Prostate gland (tissue), 2 donors: ENCODE results near the gene CLIC1. TPM values are rescaled to one million over a fixed set of nuclear protein-coding genes. Genes with fewer than 3 reads are reported as not detected.

Experiments used
- DNase-seq: peaks from one replicate; pipeline ENCODE4 v3.0.0-alpha.2; 2019; ENCODE audit warnings: low spot score
- H3K27ac ChIP-seq, 2 donors: fragments of 200-600 bp; sonication (generic); 2 replicates each; pipeline ENCODE4 v1.5.1; 2017 to 2019
- H3K27me3 ChIP-seq: fragments of 200-600 bp; sonication (generic); replicated peaks from 2 replicates; pipeline ENCODE4 v1.5.1; 2019; ENCODE audit not compliant: insufficient read depth
- H3K36me3 ChIP-seq, 2 donors: fragments of 200-600 bp; sonication (generic); 1 replicate in 1 of 2; 2 replicates in 1 of 2; pipeline versions ENCODE4 v1.5.1 to v1.8.1; 2017 to 2019
- H3K4me1 ChIP-seq: fragments of 200-600 bp; sonication (generic); replicated peaks from 2 replicates; pipeline ENCODE4 v1.5.1; 2019
- H3K4me3 ChIP-seq, 2 donors: fragments of 200-600 bp; sonication (generic); 2 replicates each; pipeline ENCODE4 v1.5.1; 2017 to 2019
- H3K9me3 ChIP-seq: fragments of 200-600 bp; sonication (generic); 2 replicates; pipeline ENCODE4 v1.5.1; 2017
- POLR2A ChIP-seq: fragments of 450-650 bp; IDR thresholded peaks from one replicate; pipeline ENCODE4 v1.6.1; 2016; ENCODE audit warnings: antibody characterized with exemption, mild to moderate bottlenecking
- POLR2AphosphoS5 ChIP-seq: sonication (generic); formaldehyde crosslinking; IDR thresholded peaks from one replicate; pipeline ENCODE4 v1.6.1; 2017; ENCODE audit warnings: antibody characterized with exemption
- WGBS: methylation state at CpG from one replicate; pipeline ENCODE4 v1.1.5; 2018; 5-methylcytosine and 5-hydroxymethylcytosine counted together
- intact Hi-C: fragments of 100-400 bp; cut with DNase I; formaldehyde crosslinking; loops from one replicate; pipeline ENCODE4 v1.14.2; 2022
- total RNA-seq, 2 donors: library from RNA; depleted of rRNA; stranded (reverse); fragments of >200 nt; gene quantifications; one replicate each; pipeline ENCODE4 v1.1.0, GENCODE V29; 2016
- TF ChIP-seq, protein P1 (sequence below), 4 experiments: fragments of 200-600 bp in 2 of 4; fragments of 450-650 bp in 2 of 4; sonication (generic) in 2 of 4; IDR thresholded peaks; 1 replicate in 3 of 4; 2 replicates in 1 of 4; pipeline ENCODE4 v1.5.1; 2016 to 2019; ENCODE audit warnings: antibody characterized with exemption in 4 of 4, mild to moderate bottlenecking in 2 of 4, moderate library complexity in 2 of 4

CLIC1 gene
- total RNA-seq, 2 donors from 2014 or later, result 224 to 331 TPM

DNA sequence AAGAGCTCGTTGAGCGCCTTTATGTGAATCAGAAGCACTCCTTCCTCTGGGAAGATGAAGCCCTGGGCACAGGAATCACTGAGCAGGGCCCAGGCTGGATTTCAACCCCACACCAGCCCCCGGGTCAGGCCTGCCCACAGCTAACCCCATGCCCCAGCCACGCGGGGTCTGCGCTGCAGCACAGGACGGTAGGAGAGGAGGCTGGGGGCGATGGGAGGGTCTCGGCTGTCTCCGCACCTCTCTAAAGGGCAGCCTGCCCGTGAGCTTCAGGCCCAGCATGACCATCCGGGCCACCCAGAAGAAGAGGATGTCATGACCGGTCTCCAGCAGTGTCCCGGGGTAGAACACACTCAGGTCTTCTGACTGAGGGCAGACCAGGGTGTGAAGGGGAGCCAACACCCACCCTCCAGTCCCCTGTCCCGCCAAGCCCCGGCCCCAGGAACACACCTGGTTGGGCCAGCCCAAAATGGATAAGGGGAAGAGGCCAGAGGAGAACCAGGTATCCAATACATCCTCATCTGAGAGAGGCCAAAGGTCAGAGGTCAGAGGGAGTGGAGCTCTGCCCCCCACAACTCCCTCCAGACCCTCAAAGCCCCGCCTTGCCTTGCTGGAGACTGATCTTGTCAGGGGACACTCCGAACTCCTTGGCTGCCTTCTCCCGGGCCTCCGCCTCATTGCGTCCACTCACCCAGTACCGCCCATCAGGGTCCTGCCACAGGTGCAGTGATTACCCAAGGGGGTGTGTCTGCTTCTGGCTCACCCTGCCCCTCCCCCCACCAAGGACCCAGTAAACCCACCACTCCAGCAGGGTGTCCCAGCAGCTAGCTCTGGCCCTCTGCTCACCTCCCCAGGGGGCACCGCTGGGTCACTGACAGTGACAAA lies 45.2 kb upstream of the CLIC1 start:
- H3K4me1 ChIP-seq, result no peaks in the 10 kb centered on the region
- H3K27ac ChIP-seq, result no peak overlapping the region
- 94% methylated on average over 23 of the region's 23 CpGs for WGBS
- H3K36me3 ChIP-seq, result peaks cover 5 to 24% of the 10 kb centered on the region in 2 donors
- no peak for TF ChIP-seq POLR2AphosphoS5
- TF ChIP-seq, protein P1, sequence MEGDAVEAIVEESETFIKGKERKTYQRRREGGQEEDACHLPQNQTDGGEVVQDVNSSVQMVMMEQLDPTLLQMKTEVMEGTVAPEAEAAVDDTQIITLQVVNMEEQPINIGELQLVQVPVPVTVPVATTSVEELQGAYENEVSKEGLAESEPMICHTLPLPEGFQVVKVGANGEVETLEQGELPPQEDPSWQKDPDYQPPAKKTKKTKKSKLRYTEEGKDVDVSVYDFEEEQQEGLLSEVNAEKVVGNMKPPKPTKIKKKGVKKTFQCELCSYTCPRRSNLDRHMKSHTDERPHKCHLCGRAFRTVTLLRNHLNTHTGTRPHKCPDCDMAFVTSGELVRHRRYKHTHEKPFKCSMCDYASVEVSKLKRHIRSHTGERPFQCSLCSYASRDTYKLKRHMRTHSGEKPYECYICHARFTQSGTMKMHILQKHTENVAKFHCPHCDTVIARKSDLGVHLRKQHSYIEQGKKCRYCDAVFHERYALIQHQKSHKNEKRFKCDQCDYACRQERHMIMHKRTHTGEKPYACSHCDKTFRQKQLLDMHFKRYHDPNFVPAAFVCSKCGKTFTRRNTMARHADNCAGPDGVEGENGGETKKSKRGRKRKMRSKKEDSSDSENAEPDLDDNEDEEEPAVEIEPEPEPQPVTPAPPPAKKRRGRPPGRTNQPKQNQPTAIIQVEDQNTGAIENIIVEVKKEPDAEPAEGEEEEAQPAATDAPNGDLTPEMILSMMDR (IDR thresholded peaks at IDR 0.05), result no peak
- no peak for DNase-seq
- H3K9me3 ChIP-seq, result no peaks in the 10 kb centered on the region
- intact Hi-C loops, result no loop called here
- no peaks in the 10 kb centered on the region for H3K27me3 ChIP-seq
- no peak overlapping the region for H3K4me3 ChIP-seq

DNA sequence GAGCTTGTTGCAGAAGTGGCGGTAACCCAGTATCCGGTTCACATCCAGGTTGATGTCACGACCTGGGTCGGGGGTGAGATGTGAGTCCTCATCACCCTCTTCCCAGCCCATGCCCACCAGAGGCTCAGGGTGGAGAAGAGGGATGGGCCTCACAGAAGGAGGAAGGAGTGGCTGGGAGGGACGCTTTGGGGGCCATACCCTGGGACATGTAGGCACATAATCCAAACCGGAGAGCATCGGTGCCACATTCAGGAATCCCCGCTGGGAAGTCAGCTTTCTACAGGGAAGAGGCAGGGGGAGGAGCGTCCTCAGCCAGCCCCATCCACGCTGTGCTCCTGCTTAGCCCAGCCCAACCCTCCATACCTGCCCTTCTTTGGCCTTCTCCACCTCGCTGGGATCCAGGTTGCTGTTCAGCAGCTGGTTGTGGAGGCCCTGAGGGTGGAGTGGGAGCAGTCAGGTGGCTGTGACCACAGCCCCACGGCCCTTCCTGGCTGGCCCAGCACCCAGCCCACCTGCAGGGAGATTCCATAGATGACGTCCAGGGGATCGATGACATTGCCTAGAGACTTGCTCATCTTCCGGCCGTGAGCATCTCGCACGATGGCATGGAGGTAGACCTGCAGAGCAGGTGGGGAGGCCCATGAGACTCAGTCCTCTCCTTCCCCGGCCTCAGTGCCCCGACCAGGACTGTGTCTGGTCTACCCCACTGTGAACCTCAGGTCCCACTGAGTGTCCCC lies 44.3 kb upstream of the CLIC1 start:
- 84% methylated on average over 20 of the region's 20 CpGs for WGBS
- no peaks in the 10 kb centered on the region for H3K9me3 ChIP-seq
- H3K4me1 ChIP-seq, result no peaks in the 10 kb centered on the region
- H3K4me3 ChIP-seq, result no peak overlapping the region
- no peaks in the 10 kb centered on the region for H3K27me3 ChIP-seq
- intact Hi-C loops, result no loop called here
- no peak overlapping the region for H3K27ac ChIP-seq
- TF ChIP-seq POLR2A (no peak), POLR2AphosphoS5 (no peak)
- TF ChIP-seq, protein P1 (IDR thresholded peaks at IDR 0.05), result no peak
- H3K36me3 ChIP-seq, result peaks cover 5 to 24% of the 10 kb centered on the region in 2 donors
- no peak for DNase-seq

DNA sequence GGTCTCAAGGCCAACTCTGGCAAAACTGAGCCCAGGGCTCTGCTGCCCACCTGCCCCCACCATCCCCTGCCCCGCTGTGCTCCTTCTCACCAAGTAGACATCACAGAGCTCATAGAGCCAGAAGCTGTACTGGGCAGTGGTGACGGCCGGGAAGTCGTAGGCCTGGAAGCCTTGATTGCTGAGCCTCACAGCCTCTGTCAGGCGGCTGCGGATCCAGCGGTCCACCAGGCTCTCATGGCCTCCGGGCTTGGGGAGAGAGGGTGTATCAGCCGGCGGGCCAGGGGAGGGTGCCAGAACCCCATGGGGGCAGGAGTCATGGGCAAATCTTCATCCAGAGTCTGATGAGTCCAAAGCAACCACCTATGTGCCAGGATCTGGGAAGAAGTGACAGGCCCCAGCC lies 43.6 kb upstream of the CLIC1 start:
- Histone ChIP-seq H3K36me3 (peaks cover 5 to 24% of the 10 kb centered on the region in 2 donors), H3K4me3 (no peak overlapping the region), H3K9me3 (no peaks in the 10 kb centered on the region), H3K27ac (no peak overlapping the region), H3K27me3 (no peaks in the 10 kb centered on the region), H3K4me1 (no peaks in the 10 kb centered on the region)
- intact Hi-C loops, result no loop called here
- WGBS, result 94% methylated on average over 10 of the region's 10 CpGs
- TF ChIP-seq POLR2A (no peak), POLR2AphosphoS5 (no peak)
- TF ChIP-seq, protein P1 (IDR thresholded peaks at IDR 0.05), result no peak
- DNase-seq, result no peak

DNA sequence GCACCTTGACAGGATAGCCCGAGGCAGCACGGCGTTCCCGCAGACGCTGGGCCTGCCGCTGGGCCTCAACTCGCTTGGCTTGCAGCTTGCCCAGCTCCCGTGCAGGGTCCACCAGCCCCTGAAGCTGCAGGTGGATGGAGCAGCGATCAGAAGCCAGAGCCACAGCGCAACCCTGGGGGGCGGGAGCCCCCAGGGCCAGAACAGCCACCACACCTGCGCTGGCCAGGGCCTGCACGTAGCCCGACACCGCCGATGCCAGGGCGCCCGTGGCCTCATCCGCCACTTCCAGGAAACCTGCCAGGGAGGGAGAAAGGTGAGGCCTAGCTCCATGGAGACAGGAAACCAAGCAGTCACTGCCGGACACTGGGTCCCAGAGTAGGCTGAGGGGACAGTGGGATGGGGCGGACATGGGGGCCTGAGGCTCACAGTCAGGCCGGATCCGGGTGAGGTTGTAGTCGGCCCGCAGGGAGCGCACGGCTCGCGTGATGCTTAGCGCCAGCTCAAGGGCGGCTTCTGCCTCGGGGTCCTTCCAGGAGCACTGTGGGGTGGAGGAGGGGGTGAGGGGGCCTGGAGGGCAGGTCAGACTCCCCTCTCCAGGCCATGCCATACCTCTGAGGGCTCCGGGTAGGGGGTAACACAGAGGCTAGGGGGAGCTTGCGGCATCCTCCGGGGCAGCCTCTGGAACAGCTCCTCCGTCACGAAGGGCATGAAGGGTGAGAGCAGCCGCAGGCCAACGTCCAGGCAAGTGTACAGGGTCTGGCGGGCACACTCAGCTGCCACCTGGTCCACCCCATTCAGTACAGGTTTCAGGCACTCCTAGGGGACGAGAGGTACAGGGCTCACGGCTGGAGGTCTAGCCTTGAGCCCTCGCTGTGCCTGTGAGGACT lies 42.9 kb upstream of the CLIC1 start:
- WGBS, result 89% methylated on average over 43 of the region's 43 CpGs
- no peak overlapping the region for H3K4me3 ChIP-seq
- no peaks in the 10 kb centered on the region for H3K4me1 ChIP-seq
- no peak for TF ChIP-seq POLR2AphosphoS5
- no peak for TF ChIP-seq POLR2A
- TF ChIP-seq, protein P1 (IDR thresholded peaks at IDR 0.05), result no peak
- no peak for DNase-seq
- H3K27ac ChIP-seq, result no peak overlapping the region
- H3K27me3 ChIP-seq, result no peaks in the 10 kb centered on the region
- H3K36me3 ChIP-seq, result peaks cover 5 to 18% of the 10 kb centered on the region in 2 donors
- H3K9me3 ChIP-seq, result no peaks in the 10 kb centered on the region
- intact Hi-C loops, result no loop called here
